ENCODE data around the gene PLXNA2. TPM values are rescaled to one million over a fixed set of nuclear protein-coding genes. Genes with fewer than 3 reads are reported as not detected.

The PLXNA2 gene
- total and polyA plus RNA-seq, 3 donors from 2014 or later: 4.1 to 5.5 (median 4.7) TPM

DNA sequence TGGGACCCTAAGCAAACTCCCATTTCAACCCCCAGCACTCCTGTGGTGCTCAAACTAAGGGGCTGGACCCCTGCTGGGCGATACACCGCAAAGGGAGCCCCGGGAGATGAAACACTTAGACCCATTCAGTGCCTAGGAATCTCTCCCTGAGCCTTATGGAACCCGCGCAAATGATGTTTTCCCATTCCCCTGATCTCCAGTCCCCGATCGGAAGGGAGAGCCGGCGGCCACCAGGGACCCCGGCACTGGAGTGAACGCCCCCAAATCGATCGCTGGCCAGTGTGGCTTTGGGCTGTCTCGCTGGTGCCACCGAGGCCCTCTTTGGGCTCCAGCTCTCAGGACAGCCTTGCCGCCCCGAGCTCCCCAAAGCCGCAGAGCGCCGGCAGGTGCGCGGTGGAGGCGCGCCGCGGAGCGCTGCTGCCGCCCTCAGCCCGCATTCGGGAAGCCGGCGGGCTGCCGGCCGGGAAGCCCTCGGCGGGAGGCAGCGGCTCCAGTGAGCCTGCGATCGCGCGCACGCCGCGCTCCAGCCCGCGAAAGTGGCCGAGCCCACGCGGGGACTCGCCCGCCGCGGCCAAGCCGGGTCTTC, 1.1 kb downstream of the PLXNA2 start:
- Histone ChIP-seq H3K27me3 (no peaks in the 10 kb centered on the region), H3K4me3 (peak overlapping the region; percentile 69 to 81), H3K36me3 (ENCODE audit: low read depth, missing control alignments) (no peaks in the 10 kb centered on the region), H3K4me1 (peaks cover 13% of the 10 kb centered on the region), H3K27ac (peak overlapping the region; percentile 69 to 83), H3K9me3 (no peaks in the 10 kb centered on the region)
- DNase-seq: peak; percentile 23
- 5 to 10% methylated on average over 11 to 15 of the region's 54 CpGs for WGBS, 2 donors
- intact Hi-C loops (cut with DNase I; ENCODE audit: low total_unique reads): loop anchor here (10.0 kb wide), 2 partner anchors 108 to 218 kb away; no protein-coding TSS in a partner anchor
- TF ChIP-seq POLR2A (IDR thresholded peaks at IDR 0.05): no peak
- TF ChIP-seq, protein P1, sequence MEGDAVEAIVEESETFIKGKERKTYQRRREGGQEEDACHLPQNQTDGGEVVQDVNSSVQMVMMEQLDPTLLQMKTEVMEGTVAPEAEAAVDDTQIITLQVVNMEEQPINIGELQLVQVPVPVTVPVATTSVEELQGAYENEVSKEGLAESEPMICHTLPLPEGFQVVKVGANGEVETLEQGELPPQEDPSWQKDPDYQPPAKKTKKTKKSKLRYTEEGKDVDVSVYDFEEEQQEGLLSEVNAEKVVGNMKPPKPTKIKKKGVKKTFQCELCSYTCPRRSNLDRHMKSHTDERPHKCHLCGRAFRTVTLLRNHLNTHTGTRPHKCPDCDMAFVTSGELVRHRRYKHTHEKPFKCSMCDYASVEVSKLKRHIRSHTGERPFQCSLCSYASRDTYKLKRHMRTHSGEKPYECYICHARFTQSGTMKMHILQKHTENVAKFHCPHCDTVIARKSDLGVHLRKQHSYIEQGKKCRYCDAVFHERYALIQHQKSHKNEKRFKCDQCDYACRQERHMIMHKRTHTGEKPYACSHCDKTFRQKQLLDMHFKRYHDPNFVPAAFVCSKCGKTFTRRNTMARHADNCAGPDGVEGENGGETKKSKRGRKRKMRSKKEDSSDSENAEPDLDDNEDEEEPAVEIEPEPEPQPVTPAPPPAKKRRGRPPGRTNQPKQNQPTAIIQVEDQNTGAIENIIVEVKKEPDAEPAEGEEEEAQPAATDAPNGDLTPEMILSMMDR (IDR thresholded peaks at IDR 0.05): no peak

DNA sequence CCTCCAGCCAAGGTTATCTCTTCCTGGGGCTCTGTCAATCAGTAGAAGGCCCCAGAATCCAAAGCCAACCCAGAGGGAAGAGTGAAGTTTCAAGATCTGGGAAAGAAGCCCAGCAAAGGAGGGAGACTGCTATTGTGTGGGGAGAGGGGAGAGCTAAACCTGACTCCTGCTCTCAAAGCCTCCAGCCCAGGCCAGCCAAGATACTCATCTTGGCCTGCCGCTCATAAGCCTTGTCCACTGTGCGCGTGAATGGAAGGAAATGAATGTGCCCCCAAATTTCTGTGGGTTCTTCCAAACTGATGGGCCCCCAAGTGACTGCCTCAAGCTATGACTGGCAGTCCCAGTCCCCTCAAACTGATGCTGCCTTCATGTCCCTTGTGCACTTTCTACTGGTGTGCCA, 2.0 kb downstream of the PLXNA2 start:
- no peak for DNase-seq
- Histone ChIP-seq H3K4me1 (peaks cover 13% of the 10 kb centered on the region), H3K9me3 (no peaks in the 10 kb centered on the region), H3K4me3 (no peak overlapping the region), H3K36me3 (ENCODE audit: low read depth, missing control alignments) (no peaks in the 10 kb centered on the region), H3K27me3 (no peaks in the 10 kb centered on the region), H3K27ac (no peak overlapping the region)
- 77% methylated on average over 3 of the region's 3 CpGs; no CpG with 5 or more reads in 1 of the 2 donors for WGBS, 2 donors
- TF ChIP-seq, protein P1 (IDR thresholded peaks at IDR 0.05): no peak
- TF ChIP-seq POLR2A (IDR thresholded peaks at IDR 0.05): no peak
- intact Hi-C loops (cut with DNase I; ENCODE audit: low total_unique reads): loop anchor here (10.0 kb wide), 2 partner anchors 107 to 217 kb away; no protein-coding TSS in a partner anchor

DNA sequence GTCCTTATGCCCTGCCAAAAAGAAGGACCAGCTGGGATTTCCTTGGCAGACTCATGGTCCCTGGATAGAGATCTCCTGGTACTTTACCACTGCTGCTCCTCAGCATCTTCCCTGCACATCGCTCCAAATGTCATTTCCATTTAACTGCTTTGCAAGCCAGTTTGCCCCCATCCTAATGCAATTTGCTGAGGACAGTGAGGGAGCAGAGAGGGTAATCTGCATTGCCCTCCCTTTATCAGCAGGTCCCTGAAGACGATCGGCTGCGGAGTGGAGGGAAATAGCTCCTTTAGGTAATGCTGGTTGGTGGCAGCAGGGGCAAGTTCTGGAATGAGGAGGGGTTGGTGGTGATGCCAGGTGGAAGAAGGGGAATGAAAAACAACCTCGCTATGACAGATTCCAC, 2.7 kb downstream of the PLXNA2 start:
- peaks cover 13% of the 10 kb centered on the region for H3K4me1 ChIP-seq
- H3K27me3 ChIP-seq: no peaks in the 10 kb centered on the region
- intact Hi-C loops (cut with DNase I; ENCODE audit: low total_unique reads): loop anchor here (10.0 kb wide), 2 partner anchors 107 to 217 kb away; no protein-coding TSS in a partner anchor
- no peaks in the 10 kb centered on the region for H3K36me3 ChIP-seq (ENCODE audit: low read depth, missing control alignments)
- DNase-seq: no peak
- no peak overlapping the region for H3K27ac ChIP-seq
- no peak overlapping the region for H3K4me3 ChIP-seq
- no peaks in the 10 kb centered on the region for H3K9me3 ChIP-seq
- WGBS, 2 donors: 86 to 90% methylated on average over 5 of the region's 5 CpGs
- no peak for TF ChIP-seq POLR2A (IDR thresholded peaks at IDR 0.05)
- TF ChIP-seq, protein P1 (IDR thresholded peaks at IDR 0.05): no peak

DNA sequence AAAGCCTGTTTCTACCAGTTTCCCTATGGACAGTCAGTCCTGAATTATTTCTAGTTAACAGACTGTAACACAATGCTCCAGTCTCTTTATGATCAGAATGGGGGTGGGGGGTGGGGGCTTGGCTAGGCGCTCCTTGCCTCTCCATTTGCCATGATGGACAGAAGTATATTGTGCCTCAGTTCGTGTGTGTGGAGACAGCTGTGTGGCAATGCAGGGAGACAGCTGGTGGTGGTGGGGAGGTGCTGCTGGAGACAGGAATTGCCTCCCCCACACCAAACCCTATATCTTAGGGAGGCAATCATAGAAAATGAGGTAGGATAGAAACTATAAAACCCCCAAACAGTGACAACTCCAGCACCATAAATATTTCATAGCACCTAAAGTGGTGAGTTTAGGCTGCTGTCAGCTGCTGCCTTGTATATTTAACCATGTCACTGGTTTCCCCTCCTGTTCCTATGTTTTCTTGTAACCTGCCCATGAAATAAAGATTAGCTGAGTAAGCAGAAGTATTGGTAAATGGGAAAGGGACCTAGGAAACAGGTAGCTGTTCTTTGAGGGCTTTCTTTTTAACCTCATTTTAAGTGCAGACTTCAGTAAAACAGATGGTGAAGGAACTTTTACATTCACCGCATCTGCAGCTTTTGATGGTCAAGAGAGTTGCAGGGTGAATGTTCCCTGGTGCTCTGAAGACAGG, 3.4 kb downstream of the PLXNA2 start:
- no peaks in the 10 kb centered on the region for H3K36me3 ChIP-seq (ENCODE audit: low read depth, missing control alignments)
- 74 to 83% methylated on average over 3 of the region's 3 CpGs for WGBS, 2 donors
- H3K27me3 ChIP-seq: no peaks in the 10 kb centered on the region
- TF ChIP-seq, protein P1 (IDR thresholded peaks at IDR 0.05): no peak
- TF ChIP-seq POLR2A (IDR thresholded peaks at IDR 0.05): no peak
- no peak overlapping the region for H3K27ac ChIP-seq
- no peak for DNase-seq
- H3K9me3 ChIP-seq: no peaks in the 10 kb centered on the region
- no peak overlapping the region for H3K4me3 ChIP-seq
- intact Hi-C loops (cut with DNase I; ENCODE audit: low total_unique reads): loop anchor here (10.0 kb wide), 2 partner anchors 106 to 216 kb away; no protein-coding TSS in a partner anchor
- peaks cover 19% of the 10 kb centered on the region for H3K4me1 ChIP-seq
